ENCODE measurements around the gene CIT.
"Not testable (repeated sequence)": the region's sequence is repeated elsewhere in the genome, so short reads cannot be mapped to it uniquely, and the experiment has no call there.

DNA sequence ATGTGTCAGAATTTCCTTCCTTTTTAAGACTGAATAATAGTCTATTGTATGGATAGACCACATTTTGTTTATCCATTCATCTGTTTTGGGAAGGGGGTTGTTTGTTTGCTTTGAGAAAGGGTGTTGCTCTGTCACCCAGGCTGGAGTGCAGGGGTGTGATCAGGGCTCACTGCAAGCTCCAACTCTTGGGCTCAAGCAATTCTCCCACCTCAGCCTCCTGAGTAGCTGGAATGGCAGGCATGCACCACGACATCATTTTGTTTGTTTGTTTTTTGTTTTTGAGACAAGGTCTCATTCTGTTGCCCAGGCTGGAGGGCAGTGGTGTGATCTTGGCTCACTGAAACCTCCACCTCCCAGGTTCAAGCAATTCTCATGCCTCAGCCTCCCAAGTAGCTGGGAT is 15.5 kb upstream of the CIT start:
- TF ChIP-seq CTCF (conservative IDR thresholded peaks at IDR 0.05; ENCODE audit: low read length); EZH2phosphoT487 (IDR thresholded peaks at IDR 0.05; ENCODE audit: borderline replicate concordance): not testable (repeated sequence)
